Medulla oblongata (tissue), 1 donor: Measurements from ENCODE around the gene ETV3L.

Source experiments
- DNase-seq: peaks from one replicate; pipeline ENCODE4 v3.0.0-alpha.2; 2015; ENCODE audit errors: extremely low spot score

The ETV3L gene

DNA sequence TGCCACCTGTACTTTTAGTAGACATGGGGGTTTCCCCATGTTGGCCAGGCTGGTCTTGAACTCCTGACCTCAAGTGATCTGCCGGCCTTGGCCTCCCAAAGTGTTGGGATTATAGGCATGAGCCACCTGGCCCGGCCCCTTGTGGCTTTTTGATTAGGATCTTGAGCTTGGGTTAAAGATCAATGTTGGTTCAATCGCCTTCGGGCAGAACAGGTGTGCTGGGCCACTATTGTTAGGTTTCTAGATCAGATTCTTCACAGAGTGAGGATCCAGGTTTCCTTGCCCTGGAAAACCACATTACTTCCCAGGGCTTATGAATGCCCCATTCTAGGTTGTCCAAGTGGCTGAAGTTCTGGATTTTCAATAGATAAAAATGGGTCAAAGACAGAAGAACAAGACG, 32.5 kb upstream of the ETV3L start:
- no peak for DNase-seq

DNA sequence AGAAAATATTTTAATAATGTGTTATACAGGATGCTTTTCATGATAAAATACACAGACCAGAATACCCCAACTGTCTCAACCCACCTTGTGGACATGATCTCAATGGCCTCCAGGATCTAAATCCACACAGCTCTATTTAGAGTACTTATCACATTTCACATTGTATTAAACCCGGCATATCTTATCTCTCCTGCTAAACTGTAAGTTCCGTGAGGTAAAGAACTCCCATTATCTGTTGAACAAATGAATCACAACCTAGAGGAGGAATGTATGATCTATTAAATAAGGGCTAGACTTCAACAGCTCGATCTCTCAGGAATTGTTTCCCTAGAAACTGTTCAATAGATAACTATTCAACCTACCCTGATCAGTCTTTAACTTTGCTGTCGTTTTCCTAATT, 31.7 kb upstream of the ETV3L start:
- no peak for DNase-seq

DNA sequence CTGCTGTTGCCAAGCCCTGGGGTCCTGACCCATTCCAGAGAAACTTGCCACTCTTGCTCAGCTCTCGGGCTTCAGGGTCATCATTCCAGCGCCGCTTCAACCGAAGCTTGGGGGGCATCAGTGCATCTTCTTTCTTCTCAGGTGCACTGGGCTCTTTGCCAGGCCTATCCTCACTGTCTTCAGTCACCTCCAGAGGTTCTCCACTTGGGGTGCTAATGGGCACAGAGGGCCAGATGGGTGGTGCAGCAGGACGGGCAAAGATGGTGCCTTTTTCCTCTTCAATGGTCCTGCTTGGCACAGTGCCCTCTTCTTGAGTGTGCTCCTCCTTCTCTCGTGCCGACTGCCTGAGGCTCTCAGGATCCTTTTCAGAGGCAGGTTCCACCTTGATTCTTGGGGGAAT, 25.2 kb upstream of the ETV3L start:
- no peak for DNase-seq

DNA sequence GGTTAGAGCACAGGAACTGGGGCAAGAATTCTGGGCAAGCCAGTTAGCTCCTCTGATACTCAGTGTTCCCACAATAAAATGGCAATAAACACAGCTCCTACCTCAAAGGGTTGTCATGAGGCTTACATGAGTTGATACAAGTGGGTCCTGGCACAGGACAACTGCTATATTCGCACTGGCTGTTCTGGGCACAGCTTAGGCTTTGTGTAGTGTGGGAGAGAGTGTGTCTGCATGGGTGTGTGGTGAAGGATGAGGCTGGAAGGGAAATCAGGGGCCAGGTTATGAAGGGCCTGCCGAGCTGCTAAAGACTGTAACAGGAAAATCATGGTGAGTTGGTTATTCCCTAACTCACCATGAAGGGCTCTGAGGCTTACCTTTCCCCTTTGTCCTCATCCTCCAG, 19.8 kb upstream of the ETV3L start:
- no peak for DNase-seq

DNA sequence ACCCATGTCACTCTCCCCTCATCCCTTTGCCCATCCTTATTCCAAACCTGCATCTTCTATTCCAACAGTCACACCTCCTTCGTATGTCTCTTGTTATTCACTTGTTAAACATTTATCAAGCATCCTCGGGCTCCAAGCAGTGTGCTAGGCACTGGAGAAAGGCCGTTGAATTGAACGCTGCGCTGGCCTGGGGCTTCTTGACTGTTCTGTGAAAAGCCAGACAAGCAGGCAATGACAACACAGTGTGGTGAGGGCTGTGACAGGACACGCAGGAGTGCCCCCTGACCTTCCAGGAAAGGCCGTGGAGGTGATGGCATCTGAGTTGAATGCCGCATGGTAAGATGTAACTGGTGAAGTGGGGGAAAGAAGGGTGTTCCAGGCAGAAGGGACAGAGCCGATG, 19.4 kb upstream of the ETV3L start:
- DNase-seq = no peak

DNA sequence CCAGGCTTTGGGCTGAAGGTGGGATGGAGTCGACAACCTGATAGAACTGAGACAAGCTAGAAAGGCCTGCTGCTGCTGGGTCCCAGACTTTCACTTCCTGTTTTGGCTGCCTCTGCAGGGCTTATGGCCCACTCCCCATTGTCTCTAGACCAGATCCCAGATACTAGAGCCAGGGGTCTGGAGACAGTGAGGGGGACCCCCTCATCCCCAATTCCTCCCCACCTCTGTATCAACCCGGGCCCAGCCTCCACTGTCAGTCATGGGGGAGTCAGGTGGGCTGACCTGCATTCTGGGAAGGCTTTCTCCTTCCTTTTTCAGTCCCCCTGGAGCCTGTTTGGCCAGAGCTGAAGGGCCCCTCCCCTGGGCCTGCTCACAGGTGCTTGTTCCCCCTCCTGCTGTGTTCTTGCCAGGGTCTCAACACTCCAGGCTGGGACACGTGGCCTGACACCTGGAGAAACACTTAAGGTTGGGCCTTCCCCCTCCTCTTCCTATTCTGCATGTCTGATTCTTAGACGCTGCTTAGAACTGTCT, 18.0 kb upstream of the ETV3L start:
- no peak for DNase-seq

DNA sequence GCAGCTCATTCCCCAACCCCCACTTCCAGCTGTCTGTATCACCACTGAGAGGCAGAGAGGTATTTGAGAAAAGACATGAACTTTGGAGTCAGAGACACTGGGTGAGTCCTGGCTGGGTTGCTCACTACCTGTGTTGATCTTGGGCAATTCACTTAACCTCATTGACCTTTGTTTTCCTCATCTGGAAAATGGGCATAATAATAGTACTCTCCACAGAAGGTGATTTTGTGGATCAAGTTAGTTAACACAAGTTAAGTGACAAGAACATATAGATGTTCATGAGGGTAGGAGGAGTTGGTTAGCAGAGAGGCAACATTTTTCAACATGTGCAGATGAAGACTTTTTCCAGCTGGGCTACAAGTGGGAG, 17.1 kb upstream of the ETV3L start:
- no peak for DNase-seq

DNA sequence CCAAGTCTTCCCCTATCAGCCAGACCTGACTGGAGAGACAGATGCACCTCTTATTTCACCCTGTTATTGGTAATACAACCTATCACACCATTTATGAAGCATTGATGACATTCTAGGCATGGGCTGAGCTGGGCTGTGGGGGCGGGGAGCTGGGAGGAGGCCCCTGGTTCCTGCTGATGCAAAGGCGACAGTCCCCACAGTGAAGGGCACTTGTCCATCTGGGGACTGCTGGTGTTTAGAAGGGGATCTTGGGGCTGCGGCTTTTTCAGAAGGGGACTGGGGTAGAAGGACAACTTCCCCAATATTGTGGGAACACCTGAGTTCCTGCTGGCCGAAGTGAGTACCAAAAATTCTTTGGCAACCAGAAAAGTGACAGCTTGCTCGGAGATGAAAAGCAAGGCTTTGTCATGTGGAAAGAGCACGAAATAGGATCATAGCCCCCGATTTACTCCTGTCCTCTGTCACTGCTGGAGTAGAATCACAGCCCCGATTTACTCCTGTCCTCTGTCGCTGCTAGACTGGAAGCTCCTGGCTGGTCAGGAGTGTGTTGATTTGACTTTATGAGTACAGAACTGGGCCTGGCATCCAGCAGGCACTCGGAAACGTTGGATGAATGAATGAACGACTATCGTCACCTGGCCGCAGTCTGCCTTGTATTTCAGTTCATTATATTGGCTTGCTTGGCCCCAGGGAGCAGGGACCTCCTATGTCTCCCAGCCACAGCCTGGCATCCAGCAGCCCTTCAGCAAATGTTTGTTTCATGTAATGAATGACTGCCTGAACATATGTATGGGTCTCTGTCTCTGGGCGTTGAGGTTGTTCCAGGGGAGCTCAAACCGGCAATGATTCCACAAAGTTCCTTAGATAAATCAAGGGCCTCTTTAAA, 16.5 kb upstream of the ETV3L start:
- DNase-seq = no peak

DNA sequence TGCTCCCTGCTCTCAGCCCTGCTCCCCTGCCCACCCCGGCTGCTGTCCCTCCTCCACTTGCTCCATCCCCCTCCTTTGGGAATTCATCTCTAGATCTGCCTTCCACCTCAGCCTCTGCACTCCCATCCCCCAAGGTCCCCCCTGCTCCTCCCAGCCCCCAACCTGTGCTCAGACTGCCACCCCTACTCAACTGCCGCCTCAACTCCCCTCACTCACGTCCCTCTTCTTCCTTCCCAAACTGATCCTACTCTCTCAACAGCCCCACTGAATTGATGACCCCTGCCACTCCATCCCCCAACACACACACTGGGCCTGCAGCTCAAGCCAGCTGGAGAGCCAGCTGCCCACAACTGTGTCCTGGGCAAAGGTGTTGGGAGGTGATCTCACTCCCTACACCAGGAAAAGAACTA, 15.8 kb upstream of the ETV3L start:
- no peak for DNase-seq

DNA sequence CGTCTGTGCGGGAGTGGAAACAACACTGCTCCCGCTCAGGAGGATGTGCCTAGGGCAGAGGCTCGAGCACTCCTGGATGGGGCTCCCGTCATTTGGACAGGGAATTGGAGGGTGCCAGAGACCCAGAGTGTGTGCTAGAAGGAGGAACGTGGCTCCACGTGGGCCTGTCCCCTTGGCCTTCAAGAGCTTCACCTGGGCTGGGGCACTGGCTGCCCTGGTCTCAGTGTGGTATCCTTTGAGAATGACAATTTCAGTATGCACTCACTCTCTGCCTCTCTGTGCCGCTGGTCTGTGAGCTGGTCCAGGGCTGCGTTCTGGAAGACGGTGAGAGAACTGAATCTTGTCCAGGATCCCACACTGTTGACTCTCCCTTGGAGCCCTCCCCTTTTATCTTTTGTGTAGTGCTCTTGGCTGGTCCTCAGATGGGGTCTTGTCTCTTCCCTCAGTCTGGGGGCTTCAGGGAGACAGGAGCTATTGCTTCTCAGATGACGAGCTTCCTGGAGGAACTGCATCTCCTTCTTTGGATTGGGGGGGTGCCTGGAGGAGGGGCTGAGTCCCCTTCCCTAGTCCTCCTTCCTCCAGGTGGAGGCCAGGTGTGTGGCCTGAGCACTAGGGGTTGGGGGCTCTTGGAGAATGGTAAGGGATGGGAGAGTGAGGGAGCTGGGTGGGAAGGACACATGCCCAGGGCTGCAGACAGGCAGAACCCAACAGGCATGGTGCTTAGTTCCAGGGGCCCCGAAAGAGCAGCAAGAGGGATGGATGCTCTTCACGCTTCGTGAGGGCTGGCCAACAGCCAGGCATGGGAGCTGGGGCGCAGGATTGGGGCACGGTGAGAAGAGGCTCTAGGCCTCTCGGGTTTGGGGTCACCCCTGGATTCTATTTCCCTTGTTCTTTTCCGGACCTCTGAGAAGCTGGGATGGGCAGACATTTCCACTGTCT, 14.8 kb upstream of the ETV3L start:
- no peak for DNase-seq

DNA sequence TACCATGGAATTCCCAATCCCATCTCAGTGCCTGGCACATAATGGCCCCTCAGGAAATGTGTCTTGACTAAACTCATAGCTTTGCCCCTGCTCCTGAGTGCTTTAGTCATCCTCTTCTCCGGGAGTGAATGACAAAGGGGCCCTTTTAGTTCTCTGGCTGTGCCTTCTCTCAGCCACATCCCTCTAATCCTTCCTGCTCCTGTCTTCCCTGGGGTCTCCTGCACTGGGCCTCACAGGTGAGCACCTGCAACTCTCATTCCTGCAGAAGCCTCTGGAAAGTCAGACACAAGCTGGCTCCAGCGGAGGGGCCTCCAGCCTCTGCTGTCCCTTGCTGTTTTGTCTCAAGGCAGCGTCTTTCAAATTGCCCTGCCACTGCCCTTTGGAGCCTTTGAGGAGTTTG, 14.0 kb upstream of the ETV3L start:
- DNase-seq = no peak

DNA sequence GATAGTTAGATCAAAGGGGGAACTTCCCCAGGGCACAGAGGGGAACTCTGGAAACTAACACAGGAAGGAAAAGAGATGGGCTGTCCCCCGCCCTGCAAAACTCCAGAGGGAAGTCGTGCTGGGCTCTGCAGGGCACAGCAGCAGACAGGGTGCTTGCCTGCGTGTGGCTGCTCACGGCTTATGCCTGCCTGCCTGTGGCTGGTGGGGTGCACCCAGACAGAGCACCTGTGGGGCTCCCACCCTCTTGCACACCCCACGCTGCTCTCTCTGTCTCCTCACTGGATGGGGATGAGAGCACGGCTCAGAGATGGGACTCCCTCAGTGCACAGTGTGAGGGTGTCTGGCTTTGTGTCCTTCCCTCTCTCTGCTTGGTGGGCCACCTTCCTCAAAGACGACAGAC, 13.5 kb upstream of the ETV3L start:
- no peak for DNase-seq

DNA sequence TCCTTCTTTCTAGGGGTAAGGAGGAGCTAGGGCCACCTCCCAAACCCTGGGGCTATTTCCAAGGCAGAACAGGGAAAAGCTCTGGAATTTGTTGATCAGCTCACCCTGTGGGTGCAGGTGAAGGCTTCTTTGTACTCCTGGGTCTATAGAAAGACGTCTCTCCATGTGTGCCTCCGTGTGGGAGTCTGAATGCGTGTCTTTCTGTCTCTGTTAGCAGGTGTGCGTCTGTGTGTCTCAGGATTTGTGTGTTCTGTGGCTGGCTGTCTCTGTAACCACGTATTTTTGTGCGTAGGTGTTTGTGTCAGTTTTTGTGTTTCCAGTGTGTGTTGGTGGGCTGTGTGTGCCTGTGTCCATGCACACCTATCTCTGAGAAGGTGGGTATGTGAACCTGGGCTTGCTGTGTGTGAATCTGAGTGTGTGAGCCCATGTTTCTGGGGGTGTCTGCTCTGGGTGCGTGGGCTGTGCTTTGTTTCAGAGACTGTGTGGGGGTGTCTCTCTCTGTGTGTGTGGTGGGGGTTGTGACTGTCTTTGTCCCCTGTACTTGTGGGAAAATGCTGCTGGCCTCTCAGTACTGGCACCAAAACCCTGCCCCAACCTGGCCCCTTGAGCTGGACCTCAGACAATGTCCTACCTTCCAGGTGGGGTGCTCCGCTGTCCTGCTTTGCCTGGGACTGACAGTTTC, 12.7 kb upstream of the ETV3L start:
- DNase-seq = no peak

DNA sequence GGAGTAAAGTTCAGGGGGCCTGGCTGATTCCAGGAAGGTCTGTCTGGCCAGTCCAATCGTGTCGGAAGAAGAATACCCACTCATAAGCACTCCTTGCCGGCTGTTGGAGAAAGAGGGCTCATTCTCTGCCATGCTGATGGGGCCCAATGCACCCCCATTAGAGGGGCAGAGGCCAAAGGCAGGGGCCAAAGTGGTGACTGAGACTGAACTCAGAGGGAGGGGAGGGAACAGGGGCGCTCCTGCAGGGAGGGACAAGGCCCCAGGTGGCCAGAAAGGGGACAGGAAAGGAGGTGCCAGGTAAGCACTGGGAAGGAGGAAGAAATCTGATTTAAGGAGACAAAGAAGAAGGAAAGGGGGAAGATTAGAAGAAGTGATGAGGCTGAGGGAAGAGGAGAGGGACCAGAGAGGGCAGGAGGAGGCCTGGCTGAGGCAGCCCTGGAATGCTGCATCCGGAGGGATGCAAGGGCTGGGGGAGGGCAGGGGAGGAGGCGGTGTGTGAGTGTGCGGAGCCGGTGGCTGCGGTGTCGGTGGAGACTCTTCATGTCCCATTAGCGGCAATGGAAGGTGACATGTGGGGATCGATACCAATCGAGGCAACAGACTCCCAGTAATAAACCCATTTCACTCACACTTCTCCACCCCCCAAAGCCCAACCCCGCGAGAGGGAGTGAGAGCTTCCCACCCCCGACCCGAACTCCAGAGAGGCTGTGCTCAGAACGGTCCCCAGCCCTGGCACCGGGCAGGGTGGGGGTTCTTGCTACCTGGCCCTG, 12.0 kb upstream of the ETV3L start:
- no peak for DNase-seq

DNA sequence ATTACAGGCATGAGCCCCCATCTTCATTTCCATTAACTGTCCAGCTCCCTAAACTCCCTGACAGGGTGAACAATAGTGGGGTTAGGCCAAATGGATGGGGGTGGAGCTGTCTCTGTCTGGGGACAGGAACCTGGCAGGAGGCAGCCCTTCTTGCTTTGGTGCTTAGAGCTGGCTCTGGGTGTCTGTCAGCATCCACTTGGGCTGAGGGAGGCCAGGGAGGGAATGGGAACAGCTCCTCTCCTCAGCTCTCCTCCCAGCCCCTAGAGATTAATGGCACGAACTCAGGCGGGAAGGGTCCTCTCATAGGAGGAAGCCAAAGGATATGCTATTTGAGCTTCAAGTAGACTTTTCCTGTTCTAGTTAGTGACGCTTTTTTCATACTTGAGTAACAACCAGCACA, 11.1 kb upstream of the ETV3L start:
- DNase-seq = no peak

DNA sequence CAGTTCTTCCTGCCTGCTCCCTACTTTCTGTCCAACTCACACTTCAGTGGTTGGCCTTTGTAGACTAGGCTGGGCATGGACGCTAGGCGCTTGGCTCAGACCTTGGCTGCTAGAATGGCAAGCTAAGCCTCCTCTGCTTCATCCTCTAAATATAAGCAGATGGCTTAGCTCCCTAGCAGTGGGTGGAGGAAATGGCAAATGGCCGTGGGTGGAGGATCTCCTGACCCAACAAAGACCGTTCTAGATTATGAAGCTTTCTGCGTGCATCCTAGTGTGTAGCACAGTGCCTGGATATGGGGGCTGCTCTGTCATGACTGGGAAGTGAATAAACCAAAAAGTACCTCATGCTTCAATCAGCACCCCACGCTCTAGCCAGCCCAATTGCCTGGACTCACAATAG, 10.4 kb upstream of the ETV3L start:
- DNase-seq = no peak

DNA sequence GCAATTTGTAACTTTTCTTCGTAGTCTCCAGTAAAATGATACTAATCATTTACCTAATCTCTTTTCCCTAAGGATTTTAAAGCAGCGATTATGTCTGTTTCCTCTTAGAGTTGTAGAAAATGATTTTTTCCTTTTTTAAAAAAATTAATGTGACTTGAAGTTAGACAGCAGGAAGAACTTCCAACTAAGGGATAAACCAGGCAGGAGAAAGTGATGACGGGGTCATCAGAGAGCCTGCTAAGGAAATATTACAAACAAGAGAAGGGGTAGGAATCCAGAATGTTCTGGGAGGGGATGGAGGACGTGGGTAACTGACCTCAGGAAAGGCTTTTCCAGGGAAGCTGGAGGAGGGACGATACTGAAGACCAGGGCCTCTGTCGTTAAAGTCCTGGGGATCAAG, 8.8 kb upstream of the ETV3L start:
- DNase-seq = no peak

DNA sequence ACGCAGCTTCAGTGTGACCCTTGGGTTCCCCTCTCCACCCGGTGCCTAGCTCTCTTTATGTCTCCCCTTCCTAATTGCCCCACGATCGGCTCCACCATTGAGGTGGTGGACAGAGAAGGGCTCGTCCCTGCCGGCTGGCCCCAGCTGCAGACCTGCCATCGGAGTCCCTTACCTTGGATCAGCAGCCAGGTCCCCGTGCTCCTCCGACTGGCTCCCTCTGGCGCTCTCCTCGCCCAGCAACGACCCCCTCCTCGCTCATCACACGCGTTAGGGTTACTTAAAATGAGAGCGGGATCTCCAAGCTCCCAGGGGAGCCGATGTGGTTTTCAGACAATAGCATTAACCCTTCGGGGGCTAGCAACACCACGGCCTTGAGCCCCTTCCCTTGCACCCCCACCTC, 8.1 kb upstream of the ETV3L start:
- no peak for DNase-seq

DNA sequence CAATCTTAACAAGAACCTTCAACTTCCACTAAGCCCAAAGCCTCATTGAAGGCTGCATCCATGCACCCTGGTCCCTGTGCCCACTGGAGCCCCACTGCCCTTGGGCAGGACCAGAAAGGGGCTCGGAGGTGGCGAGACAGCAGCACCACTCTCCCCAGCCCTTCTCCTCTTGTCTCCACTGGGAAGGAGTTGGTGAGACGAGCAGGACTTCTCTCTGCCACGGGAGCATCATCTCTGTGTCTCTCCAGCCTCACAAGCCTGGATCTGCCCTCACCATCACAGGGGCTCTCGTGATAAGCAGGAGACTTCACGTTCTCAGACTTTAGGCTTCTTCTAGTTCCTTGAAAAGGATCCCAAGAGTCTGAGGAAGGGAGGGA, 7.2 kb upstream of the ETV3L start:
- DNase-seq = no peak

DNA sequence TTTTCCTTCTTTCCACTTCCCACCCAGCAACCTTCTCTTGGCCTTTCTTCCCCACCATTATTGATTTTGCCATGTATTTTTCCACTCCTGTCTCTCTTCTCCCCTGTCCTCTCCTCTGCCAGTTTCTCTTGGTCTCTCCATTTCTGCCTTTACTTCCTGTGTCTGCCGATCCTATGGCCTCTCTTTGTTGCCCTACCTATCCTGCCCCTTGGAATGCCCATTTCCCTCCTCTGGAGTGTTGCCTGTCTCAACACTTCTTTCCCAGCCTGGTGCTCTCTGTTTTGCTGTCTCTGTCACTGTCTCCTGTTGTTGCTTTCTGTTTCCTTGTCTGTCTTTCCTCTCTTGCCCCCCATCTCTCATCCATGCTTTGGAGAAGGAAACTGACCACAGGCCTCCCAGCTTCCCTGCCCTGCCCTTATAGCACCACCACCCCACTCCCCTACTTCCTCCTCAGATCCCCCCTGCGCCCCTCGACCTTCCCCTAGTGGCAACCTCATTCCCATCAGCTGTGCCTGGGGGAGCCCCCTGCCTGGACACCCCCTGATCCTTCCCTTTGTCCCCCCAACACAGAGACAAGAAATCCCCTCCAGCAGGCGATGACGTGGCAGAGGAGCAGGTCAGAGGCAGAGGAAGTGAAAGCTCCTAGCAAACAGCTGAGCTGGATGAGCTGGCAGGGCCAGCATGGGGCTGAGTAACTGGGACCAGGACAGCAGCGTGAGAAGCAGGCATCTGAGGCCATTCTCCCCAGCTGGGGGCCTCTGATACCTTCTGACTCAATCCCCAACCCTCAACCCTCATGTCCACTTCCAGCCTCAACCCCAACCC, 6.6 kb upstream of the ETV3L start:
- peak; percentile 46 for DNase-seq
